GM11168 (cell line): Measurements from ENCODE around the gene DIPK1B.

ENCODE experiments used
- in situ Hi-C: fragments of 300-500 bp; cut with MboI; formaldehyde crosslinking; loops from one replicate; pipeline ENCODE4 v1.12.0; 2022; ENCODE audit warnings: low sequenced_read_pairs; ENCODE audit not compliant: unreplicated experiment

The DIPK1B gene

DNA sequence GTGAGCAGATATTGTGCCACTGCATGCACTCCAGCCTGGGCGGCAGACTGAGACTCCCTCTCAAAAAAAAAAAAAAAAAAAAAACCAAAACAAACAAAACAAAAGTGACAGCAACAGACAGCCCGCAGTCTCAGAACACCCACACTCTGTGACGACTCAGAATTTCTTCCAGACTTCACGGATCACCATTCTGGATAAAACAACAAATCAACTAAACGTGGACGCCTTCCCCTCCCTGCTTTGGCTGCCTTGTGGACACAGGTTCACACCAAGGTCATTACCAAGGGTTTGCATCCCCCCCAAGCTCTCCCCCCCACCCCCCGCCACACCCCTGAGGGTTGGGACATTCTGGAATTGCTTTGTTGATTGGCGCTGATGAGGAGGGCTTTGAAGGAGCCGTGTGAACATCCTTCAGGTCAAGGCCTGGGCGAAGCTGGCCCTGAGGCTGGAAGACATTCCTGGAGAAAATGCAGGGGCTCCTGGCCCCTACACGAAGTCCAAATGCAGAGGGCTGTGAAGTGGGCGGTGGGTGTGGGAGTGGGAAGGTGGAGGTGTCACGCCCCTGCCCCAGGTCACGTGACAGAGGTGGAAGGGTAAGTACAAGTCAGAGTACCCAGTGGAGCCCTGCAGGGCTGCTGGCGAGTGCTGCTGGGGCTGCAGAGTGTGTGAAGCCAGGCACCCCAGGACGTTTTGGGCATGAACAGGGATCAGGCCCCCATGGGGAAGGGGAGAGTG is 20.2 kb downstream of the DIPK1B start:
- in situ Hi-C loops: no loop called here

DNA sequence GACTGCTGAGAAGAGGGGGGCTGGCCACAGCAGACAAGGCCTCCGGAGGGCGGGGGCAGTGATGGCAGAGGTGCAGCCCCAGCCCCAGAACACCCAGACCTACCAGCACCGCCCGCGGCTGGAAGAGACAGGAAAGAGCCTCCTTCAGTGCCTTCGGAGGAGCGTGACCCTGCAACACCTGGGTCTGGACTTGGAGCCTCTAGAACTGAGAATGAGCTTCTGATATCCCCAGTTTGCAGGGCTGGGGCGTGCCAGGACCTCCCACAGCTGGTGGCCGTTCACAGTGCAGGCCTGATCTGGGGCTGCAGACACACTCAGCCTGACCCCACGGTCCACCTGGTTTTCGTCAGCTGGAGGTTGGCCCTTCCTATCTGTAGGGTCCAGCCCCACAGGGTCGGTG is 21.2 kb downstream of the DIPK1B start:
- in situ Hi-C loops: no loop called here

DNA sequence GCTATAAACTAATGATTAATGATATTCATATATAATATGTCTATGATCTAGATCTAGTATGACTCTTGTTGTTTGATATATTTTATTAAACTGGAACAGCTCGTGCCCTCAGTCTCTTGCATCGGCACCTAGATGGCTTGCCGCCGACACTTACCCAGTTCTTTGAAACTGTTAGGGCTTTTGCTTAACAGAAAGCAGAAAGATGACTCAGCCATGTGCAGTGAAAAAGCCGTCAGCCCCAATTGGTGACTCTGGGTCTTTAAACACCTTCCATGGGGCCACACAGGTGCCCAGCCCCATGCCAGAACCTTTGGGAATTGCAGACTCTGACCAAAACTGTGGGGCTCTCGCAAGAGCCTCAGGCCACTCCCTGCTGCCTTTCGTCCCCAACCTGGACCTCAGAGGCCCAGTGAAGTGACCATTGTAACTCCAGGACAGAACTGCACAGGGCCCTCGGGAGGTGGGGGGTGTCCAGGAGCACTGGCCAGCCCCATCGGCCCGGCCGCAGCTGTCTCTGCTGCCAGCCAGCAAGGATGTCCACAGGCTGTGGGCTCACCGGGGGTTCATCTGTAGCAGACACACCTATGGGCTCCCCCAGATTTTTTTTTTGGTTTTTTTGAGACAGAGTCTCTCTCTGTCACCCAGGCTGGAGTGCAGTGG is 22.6 kb downstream of the DIPK1B start:
- in situ Hi-C loops: no loop called here

DNA sequence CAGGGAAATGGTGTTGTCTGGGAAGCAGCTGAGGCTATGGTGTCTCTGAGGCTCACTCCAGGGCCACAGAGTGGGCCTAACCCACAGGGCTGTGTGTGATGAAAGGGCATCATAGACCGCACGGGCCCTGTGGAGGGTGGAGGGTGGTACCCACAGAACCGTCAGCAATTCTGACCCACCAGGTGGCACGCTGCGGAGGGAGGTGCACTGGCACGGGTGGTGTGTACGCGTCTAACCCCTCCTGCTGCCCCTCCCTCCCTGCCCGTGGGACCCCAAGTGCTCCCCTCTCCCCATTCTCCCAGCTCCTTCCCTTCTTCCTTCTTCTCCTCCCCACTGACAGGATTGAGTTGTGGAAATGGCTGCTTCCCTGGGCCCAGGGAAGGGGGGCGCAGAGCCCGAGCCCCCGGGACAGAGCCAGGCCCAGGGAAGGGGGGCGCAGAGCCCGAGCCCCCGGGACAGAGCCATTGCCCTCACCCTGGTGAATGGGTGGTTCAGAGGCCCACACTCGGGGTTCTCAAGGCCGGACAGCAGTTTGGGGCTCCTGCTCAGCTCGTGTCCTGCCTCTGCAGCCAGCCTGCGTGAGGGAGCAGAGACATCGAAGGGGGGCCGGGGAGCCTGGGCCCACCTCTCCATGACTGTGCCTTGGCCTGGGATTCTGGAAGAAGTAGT is 23.6 kb downstream of the DIPK1B start:
- in situ Hi-C loops: no loop called here

DNA sequence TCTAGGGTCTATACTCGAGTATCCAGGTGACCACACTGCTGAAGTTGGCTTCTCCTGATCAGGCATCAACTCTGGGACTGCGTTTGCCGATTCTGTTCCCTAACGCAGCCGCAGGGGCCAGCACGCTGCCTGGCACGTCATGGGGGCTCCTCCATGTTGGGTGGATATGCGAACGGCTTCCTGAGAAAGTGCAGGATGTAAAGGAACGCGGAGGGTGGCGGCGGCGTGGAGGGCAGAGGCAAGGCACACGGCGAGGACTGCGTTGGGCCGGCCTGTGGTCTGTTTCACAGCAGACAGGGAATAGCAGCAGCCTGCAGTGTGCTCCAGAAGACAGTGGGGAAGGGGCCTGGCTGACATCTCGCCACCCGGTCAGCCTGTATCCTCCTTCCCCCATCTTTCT is 26.6 kb downstream of the DIPK1B start:
- in situ Hi-C loops: no loop called here

DNA sequence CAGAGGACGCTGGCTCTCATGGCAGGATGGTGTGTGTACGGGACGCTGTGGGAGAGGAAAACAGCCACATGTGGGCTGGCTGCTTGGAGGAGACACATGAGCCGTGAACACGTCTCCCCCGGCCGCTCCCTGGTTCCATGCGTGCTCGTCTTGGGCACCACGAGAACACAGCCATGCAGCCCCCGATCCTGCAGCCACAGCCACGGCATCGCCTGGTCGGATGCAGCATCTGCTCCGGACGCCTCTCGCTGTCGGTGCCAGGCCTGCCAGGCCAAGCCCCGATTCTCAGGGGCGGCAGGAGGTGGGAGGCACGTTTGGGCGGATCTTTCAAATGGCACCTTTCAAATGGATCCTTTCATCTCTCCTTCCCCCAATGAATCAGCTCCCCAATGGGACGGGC is 27.1 kb downstream of the DIPK1B start:
- in situ Hi-C loops: no loop called here

DNA sequence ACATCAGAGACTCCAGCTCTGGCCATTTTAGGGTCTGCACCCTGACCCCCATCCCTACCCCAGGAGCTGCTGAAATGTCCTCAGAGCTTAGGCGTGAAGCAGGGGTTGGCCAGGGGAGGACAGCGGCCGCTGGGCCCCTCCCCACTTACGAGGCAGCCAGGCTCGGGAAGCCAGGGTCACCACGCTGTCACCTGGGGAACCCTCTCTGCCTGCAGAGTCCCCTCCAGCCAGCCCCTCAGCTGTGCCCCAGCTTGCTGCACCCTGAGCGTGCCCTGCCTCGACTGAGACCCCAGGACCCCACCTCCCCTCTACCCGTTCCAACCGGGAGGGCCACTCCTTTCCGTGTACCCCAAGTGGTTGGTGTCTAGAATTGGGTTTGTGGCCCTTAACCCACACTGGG is 27.7 kb downstream of the DIPK1B start:
- in situ Hi-C loops: no loop called here

DNA sequence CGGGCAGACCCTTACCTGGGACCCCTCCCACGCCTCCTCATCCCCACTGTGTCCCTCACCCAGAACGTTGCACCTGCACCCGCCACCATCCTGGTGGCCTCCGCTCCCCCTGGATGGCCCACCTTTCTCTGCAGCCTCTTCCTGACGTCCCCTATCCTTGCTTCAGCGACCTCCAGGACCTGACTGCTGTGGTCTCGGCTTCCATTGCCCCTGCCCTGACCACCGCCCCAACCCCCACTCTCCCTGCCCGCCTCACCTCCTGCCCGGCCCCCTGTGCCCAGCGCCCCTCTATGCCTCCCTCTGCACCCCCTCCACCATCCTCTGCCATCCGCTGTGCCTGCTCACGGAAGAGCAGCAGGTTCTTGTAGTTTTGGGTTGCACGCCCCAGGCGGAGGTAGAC is 28.1 kb downstream of the DIPK1B start:
- in situ Hi-C loops: no loop called here

DNA sequence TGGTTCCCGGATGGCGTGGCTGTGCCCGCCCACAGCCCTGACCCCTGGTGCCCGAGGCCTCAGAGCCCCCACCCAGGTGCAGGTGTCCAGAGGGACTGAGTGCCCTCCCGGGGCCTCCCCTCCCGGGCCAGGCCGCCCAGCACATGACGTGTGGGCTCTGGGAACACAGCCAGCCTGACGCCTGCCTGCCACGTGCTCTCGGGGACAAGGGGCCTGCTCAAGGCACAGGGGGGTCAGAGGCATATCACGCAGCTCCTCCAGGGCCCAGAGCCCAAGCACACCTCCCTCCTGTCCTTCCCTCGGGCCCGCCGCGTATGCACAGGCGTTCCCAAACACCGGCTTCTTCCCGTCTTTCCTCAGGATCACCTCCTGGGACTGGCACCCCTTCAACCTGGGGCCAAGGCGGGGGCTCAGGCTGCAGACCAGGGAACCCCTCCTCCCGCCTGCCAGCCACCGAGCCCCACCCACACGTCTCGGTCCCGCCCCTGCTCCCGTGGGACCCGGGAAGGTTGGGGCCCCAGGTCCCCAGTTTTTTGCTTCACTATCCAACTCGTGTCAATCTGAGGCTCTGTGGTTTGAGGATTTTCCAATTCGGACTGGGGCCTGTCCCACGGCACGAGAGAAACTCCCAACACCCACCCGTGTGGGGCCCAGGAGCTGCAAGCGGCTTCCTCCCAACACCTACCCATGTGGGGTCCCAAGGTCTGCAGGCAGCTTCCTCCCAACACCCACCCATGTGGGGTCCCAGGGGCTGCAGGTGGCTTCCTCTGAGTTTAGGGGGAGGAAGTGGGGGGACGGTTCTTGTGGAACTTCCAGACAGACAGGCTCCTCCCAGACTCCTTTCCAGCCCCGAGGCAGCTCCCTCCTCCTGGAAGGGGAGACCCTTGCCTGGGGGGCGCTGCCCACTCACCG is 28.9 kb downstream of the DIPK1B start:
- in situ Hi-C loops: no loop called here

DNA sequence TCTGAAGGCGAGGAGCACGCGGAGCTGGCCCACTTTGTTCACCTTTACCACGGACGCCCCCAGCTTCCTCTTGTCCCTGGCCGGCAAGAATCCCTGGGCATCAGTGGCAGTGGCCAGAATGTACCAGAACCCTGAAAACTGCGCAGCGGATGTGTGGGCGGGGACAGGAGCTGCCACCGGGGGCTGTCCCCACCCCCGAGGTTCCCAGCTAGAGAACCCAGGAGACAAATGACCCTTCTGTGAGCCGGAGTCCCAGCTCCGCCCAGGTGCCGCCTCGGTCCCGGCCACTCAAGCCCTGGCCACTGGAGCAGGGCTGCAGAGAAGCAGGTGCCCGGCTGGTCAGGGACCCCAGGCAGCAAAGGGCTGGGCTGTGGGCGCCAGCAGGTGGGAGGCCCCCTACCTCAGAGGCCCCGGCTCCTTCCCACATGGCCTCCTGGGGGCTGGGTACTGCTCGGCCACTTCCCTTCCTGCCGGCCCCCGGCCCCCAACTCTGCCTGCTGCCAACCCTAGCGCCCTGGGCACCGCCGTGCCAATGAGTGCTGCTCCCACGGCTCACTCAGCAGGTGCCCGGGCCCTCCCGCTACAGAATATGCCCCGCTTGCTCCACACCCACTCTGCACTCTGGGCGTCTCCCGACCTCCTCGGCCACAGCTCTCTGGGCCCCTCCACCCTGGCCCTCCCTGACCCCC is 29.7 kb downstream of the DIPK1B start:
- in situ Hi-C loops: no loop called here

DNA sequence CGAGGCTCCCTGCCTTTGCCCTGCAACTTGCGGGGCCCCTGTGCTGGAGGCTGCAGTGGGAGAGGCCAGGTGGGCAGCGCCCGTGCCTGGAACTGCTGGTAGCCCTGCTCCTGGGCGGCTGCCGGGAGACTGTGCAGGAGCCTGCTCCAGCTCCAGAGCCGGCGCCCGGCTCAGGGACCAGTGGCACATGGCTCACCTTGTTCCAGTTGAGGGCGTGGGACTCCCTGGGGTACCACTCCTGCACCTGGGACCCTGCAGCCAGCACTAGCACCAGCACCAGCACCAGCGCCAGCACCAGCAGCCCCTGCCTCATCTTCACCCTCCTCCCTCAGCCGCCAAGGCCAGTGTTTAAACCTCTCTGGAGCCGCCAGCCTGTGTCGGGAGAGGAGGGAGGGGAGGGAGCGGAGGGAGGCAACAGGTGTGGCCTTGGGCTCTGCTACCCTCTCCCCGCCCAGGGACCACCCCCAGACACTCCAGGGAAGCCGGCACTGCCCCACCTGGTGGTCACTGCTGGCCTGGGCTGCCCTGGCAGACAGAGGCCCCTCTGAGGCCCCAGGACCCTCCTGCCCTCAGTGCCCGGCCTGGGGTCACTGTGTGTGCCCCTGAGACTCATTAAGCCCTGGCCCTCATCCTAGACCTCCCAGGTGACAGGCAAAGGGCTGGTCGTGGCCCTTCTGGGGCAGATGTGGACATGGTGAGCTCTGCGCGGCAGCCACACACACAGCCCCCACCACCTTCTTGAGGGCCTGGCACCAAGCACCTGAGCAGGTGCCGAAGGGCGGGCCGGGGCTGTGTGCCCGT is 30.4 kb downstream of the DIPK1B start, which contains the start of gene LCN10:
TSS of gene LCN10 (minus strand) at position 350 of the 801 bp plus-strand sequence. CDS start at position 313, 37 bp downstream.
- in situ Hi-C loops: no loop called here

DNA sequence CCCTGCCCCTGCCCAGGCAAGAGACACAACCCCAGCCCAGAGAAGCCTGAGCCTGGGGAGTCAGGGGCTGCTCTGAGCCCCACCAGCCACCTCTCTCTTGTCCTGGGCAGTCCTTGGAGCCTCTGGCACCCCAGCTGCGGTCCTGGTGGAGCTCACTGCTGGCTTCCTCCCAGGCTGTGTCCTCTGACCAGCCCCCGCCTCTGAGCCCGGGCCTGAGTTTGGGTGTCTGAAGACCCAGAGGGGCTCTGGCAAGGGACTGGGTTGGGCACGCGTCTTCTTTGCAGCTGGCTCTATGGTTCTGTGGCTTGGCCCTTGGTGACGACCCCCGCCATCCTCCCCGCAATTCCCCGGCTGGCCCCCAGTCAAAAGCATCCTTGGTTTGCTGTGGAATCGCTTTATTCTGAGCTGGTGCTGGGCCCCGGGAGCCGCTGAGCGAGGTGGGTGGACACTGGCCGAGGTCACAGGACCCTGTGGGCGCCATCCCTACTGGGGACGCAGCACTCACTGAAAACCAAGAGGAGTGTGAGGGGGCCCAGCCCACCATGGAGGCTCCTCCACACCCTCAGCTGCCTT is 31.4 kb downstream of the DIPK1B start:
- in situ Hi-C loops: no loop called here

DNA sequence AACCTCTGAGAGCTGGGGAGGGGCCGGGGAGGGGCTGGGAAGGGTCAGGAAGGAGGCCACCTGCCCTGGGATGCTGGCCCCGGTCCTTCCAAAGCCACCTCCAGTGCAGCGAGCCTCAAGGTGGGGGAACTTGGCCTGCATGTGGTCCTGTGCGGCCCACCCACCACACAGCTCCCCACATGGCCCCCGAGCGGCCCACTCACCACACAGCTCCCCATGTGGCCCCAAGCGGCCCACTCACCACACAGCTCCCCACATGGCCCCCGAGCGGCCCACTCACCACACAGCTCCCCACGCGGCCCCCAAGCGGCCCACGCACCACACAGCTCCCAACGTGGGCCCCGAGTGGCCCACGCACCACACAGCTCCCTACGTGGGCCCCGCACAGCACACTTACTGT is 32.4 kb downstream of the DIPK1B start:
- in situ Hi-C loops: no loop called here

DNA sequence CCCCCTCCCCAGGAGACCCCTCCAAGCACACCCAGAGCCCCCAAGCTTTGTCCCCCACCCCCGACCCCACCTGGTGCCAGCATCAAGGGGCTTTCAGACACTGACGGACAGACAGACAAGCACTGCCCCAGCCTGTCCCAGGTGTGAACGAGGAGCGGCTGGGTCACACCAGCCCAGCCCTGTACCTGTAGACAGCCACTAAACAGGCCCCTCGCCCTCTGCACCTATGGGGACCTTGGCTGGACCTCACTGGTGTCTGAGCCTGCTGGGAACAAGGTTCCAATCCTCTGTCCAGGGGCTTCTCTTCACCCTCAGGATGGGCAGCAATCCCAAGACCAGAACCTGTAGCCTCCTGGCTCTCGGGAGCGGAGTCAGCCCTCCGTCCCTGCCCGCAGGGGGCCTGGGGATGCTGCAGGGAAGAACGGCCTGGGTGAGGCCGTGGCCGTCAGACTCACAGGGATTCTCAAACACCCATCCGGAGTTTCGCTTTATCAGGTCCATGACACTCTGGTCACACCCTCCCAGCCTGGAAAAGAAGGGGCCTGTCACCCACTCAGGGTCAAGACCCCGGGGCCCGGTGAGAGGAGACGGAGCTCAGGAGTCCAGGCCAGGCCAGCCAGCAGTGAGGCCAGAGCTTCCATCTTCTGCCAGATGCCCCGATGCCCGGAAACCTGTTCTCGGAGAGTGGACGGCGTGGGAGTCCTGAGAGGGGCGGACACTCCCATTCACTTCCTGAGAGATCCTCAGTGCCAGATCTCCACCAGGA is 33.2 kb downstream of the DIPK1B start:
- in situ Hi-C loops: no loop called here

DNA sequence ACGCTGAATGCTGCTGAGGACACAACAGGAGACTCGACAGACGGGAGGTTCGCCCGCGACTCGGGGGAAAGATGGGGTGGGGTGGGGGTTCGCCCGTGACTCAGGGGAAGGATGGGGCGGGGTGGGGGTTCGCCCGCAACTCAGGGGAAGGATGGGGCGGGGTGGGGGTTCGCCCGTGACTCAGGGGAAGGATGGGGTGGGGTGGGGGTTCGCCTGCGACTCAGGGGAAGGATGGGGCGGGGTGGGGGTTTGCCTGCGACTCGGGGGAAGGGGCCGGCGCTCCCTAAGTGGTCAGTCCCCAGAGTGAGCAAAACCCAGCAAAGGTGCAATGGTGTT is 33.8 kb downstream of the DIPK1B start:
- in situ Hi-C loops: no loop called here

DNA sequence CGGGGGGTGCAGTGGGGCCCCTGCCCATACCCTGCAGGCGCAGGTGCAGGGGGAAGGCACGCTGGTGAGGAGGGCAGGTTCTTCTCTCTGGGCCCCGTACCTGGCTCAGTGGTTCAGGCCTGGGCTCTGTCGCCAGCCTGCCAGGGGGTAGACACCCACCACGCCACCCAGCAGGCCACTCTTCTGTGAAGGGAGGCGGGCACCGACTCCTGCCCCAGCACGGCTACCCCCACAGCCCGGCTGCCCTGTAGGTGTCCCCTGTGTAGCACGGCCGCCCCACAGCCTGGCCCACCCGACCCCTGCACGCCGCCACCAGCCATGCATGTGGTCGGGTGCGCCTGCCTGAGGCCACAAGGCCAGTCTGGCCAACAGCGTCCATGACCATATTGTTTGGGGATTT is 34.2 kb downstream of the DIPK1B start:
- in situ Hi-C loops: no loop called here

DNA sequence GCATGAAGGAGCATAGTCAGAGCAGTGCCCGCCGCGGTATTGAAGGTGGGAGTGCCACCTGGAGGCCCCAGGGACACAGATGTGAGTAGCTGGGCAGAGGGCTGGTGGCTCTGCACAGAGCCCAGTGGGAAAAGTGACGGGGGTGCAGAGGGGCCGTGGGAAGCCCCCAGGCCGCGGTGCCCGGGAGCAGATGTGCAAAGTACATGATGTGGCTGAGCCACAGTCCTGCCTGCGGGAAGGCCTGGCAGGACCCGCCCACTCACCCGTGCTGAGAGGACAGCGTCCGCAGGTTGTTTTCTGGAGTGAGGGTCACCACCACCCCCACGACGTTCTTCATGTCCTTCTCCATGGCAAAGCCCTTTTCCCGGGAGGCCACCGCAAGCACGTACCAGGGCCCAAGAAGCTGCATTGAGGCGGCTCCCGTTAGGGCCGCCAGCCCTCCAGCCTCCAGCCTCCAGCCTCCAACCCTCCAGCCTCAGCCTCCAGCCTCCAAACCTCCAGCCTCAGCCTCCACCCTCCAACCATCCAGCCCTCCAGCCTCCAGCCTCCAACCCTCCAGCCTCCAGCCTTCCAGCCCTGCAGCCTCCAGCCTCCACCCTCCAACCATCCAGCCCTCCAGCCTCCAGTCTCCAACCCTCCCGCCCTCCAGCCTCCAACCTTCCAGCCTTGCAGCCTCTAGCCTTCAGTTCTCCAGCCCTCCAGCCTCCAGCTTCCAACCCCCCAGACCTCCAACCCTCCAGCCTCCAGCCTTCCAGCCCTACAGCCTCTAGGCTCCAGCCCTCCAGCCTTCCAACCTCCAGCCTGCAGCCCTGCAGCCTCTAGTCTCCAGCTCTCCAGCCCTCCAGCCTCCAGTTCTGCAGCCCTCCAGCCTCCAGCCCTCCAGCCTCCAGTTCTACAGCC is 35.0 kb downstream of the DIPK1B start:
- in situ Hi-C loops: no loop called here
